HFF-Myc (cell line): ENCODE data around the gene SMIM5.

Experiments
- DNase-seq: peaks from one replicate; pipeline ENCODE4 v3.0.0-alpha.2; 2011; ENCODE audit warnings: low read depth; ENCODE audit errors: extremely low read depth
- H3K4me3 ChIP-seq: replicated peaks from 2 replicates; pipeline ENCODE4 v1.5.1; 2011; ENCODE audit warnings: low read depth, mild to moderate bottlenecking, control low read depth, low read length
- TF ChIP-seq, protein P1 (sequence below): IDR thresholded peaks from 2 replicates; pipeline ENCODE4 v1.5.1; 2012; ENCODE audit warnings: mild to moderate bottlenecking, low read depth, low read length, control low read depth; ENCODE audit errors: missing control alignments

Gene SMIM5

DNA sequence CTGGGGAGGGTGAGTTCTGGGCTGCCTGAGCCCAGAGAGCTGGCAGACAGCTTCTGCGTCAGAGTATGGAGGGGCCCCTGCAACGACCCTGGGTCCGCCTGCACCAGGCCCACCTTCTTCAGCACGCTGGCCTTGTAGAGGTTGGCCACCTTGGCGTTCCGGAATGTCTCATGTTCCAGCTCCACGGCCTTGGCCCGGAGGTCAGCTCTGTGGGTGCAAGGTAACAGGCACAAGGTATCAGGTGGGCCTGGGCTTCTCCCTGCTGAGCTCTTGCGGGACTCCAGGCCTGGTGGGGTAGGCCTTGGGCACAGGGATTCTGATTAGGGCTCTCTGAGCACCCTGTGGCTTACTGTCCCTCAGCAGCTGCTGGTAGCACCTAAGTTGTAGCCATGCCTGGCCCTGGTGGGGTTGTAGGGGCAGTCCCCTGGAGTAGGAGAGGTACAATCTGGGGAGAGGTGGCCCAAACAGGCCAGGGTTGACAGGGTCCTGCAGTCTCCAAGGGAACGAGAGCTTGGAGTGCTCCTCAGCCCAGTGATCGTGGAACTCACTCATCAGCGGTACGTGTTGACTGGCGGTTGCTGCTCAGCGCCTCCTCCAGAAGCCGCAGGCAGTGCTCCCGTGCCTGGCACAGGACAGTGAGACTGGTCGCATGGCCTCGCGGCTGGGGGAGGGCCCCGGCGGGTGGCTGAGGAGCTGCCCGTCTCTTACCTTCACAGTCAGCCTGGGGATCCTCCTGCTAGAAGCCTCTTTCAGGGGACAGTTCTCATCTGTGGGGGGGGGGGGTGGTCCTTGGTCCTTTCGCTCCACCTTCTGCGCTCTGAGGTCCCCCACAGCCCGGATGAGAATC lies 2.9 kb upstream of the SMIM5 start:
- DNase-seq = no peak
- H3K4me3 ChIP-seq = no peak overlapping the region
- TF ChIP-seq, protein P1, sequence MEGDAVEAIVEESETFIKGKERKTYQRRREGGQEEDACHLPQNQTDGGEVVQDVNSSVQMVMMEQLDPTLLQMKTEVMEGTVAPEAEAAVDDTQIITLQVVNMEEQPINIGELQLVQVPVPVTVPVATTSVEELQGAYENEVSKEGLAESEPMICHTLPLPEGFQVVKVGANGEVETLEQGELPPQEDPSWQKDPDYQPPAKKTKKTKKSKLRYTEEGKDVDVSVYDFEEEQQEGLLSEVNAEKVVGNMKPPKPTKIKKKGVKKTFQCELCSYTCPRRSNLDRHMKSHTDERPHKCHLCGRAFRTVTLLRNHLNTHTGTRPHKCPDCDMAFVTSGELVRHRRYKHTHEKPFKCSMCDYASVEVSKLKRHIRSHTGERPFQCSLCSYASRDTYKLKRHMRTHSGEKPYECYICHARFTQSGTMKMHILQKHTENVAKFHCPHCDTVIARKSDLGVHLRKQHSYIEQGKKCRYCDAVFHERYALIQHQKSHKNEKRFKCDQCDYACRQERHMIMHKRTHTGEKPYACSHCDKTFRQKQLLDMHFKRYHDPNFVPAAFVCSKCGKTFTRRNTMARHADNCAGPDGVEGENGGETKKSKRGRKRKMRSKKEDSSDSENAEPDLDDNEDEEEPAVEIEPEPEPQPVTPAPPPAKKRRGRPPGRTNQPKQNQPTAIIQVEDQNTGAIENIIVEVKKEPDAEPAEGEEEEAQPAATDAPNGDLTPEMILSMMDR = no peak

DNA sequence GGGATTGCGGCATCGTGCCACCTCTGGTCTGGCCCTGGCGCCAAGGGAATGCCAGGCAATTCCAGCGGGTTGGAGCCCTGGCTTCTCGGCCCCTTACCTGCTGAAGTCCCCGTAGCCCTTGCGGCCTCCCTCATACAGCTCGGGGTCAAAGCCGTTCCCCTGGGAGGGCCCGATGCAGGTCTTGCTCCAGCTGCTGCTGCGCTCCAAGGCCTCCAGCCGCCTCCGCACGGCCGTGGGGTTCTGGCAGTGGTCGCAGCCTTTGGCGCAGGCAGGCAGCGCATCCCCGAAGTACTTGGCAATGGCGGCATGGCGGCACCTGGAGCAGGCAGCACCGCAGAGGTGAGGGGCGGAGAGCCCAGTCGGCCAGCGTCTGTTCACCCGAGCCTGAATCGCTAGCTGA lies 1.9 kb upstream of the SMIM5 start:
- no peak overlapping the region for H3K4me3 ChIP-seq
- TF ChIP-seq, protein P1 = no peak
- DNase-seq = no peak

DNA sequence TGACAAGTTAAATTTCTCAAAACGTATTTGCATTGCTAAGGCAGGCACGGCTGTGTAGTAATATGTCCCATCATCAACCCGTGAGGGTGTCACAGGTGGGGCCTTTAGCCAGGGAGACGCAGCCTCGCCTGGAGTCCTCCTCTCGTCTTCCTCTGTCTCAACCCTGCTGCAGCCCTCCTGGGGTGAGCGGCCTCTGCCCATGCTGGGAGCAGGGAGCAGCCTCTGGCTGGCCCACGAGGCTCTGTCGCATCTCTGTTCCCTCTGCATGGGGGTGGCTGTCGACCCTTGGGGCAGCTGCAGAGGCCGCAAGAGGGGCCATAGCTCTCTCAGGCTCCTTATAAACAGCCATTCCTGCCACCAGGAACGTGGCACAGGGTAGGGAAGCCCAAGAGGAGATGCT lies 806 bp upstream of the SMIM5 start:
- no peak for DNase-seq
- TF ChIP-seq, protein P1 = no peak
- no peak overlapping the region for H3K4me3 ChIP-seq

DNA sequence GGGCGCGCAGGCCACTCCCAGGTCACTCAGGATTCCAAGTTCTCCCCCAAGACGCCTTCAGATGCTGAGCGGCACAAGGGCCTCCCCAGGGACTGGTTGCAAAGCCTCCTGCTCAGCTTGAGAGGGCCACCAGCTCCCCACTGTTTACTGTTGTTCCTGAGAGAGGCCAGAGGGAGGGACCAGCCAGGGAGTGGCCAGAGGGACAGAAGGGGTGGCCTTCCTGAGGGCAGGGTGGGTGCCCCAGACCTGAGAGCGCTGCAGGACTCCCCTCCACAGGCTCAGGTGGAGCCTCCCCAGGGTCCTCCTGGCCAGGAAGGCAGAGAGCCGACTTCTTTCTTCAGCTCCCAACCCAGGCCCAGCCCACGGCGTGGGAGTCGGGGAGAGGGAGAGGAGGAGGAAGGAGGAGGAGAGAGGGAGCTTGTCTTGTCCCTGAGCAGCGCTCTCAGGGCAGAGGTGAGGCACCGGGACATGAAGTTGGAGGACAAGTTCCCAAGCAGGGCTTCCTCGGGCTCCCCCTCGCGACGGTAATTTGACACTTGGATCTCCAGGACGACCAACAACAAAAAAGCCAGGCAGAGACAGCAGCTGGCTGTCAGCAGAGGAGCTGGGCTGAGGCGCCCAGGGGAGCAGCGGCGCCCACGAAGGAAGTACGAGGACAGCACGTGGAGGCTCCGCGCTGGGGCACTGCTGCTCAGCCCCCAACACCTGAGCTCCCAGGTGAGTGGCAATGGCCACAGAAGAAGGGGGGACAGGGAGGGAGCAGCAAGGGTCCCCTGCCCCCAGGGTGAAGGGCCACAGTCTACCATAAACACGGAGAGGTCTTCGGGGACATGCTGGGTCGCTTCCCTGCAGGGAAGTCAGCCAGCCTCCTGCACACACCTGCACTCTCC lies 497 bp downstream of the SMIM5 start:
- peak; percentile 82 for DNase-seq
- TF ChIP-seq, protein P1 = peak; percentile 78
- no peak overlapping the region for H3K4me3 ChIP-seq

DNA sequence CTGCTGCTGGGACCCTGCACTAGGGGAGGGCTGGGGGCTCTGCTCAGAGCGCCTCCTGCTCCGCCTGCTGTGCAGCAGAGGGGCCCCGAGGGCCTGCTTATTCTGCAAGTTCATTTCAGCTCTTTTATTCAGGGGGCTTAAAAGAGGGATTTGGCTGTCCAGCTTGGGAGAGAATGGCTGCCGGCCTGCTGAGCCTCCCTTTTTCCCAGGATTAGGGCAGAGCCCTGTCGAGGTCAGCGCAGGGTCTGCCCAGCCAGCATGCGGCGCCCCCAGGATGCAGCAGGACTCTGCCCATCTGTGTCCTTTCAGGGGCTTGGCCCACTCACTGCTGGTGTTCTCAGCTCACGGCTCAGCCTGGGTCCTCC lies 1.1 kb downstream of the SMIM5 start:
- DNase-seq = no peak
- TF ChIP-seq, protein P1 = no peak
- H3K4me3 ChIP-seq = no peak overlapping the region

DNA sequence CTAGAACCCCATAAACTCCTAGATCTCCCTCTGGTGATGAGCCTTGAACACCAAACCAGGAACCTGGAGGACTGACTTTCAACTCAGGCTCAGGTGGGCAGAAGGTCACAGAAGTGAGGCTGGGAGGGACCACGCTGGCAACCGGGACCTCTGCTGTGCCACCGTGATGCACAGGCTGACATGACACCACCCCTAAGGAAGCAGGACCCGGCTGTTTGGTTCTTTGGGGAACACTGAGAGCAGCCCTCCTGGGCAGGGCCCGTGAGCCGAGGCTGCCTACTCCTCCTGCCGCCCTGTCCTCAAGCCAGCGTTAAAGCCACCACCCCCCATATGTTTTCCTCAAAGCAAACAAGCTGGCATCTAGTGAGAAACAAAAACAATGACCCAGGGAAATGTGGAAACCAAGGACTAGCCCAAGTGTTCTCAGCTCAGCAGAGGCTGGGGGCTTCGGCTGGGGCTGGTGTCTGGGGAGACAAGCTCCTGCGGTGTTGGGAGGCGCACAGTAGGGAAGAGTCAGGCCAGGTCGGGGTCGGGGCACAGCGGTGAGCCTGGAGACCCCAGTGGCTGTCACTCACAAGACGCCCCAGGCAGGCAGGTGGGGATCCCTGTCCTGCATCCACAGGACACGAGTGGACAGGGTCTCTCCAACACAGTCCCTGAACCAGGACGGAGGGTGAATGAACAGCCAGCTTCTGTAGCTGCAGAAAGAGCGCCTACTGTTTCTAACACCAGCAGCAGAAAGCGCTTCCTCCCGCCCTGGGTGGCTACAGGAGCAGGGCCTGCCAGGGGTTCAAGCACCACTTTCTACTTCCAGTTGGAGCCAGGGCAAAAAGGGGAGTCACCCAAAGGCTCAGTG lies 1.7 kb downstream of the SMIM5 start:
- H3K4me3 ChIP-seq = no peak overlapping the region
- TF ChIP-seq, protein P1 = no peak
- no peak for DNase-seq
